SK-N-SH (cell line): ENCODE results near the gene NBEAL1. TPM values are rescaled to one million over a fixed set of nuclear protein-coding genes. Genes with fewer than 3 reads are reported as not detected.

Source experiments
- CTCF ChIA-PET: fragments of 300-600, 350-600 bp; formaldehyde crosslinking; extraction: SDS; loops from one replicate; lab custom pipeline; 2021; lab: Yijun Ruan, JAX
- POLR2A ChIA-PET: fragments of 350-600 bp; sonication (Branson Sonifier 250); formaldehyde crosslinking; extraction: SDS; loops from one replicate; lab custom pipeline; 2020; ENCODE audit warnings: antibody characterized with exemption, inconsistent platforms; lab: Yijun Ruan, JAX
- DNase-seq: peaks from one replicate; pipeline ENCODE4 v3.0.0; 2012
- H2AFZ ChIP-seq: fragments of 200-600 bp; sonication (generic); 2 replicates; pipeline ENCODE4 v1.8.1; 2016; ENCODE audit warnings: antibody characterized with exemption, mild to moderate bottlenecking, low read depth
- H3F3A ChIP-seq: fragments of 200-600 bp; sonication (generic); replicated peaks from 2 replicates; pipeline ENCODE3; 2016; ENCODE audit warnings: antibody characterized with exemption, mild to moderate bottlenecking; ENCODE audit not compliant: insufficient read depth
- H3K27ac ChIP-seq, 2 experiments: fragments of 200-500 bp in 1 of 2; fragments of 200-600 bp in 1 of 2; sonication (Bioruptor generic) in 1 of 2; sonication (generic), shearing (Covaris generic) in 1 of 2; 2 replicates each; pipeline versions ENCODE4 v1.5.1 to v1.6.1; 2014 to 2016; ENCODE audit warnings: low read depth in 2 of 2, inconsistent platforms in 1 of 2, low read length in 1 of 2, mild to moderate bottlenecking in 1 of 2, mixed read lengths in 1 of 2
- H3K27me3 ChIP-seq: fragments of 200-600 bp; sonication (generic), shearing (Covaris generic); 2 replicates; pipeline ENCODE4 v1.6.1; 2016; ENCODE audit warnings: mixed run types; ENCODE audit not compliant: insufficient read depth
- H3K36me3 ChIP-seq, 2 experiments: fragments of 200-500 bp in 1 of 2; fragments of 200-600 bp in 1 of 2; sonication (Bioruptor generic) in 1 of 2; sonication (generic) in 1 of 2; replicated peaks in 1 of 2; 2 replicates each; pipeline versions ENCODE3 to v1.5.1; 2014 to 2016; ENCODE audit warnings: low read length in 1 of 2, mild to moderate bottlenecking in 1 of 2; ENCODE audit not compliant: insufficient read depth in 2 of 2, control insufficient read depth in 1 of 2
- H3K4me1 ChIP-seq, 2 experiments: fragments of 200-500 bp in 1 of 2; fragments of 200-600 bp in 1 of 2; sonication (Bioruptor generic) in 1 of 2; sonication (generic), shearing (Covaris generic) in 1 of 2; 2 replicates each; pipeline versions ENCODE4 v1.5.1 to v1.6.1; 2014 to 2016; ENCODE audit warnings: low read depth in 1 of 2, low read length in 1 of 2, mixed run types in 1 of 2; ENCODE audit not compliant: insufficient read depth in 2 of 2, control insufficient read depth in 1 of 2
- H3K4me2 ChIP-seq: fragments of 200-600 bp; sonication (generic), shearing (Covaris generic); 2 replicates; pipeline ENCODE4 v1.6.1; 2017; ENCODE audit warnings: mixed run types
- H3K4me3 ChIP-seq, 2 experiments: fragments of 200-500 bp in 1 of 2; fragments of 200-600 bp in 1 of 2; sonication (Bioruptor generic) in 1 of 2; sonication (generic), shearing (Covaris generic) in 1 of 2; 2 replicates each; pipeline versions ENCODE4 v1.5.1 to v1.8.1; 2014 to 2016; ENCODE audit warnings: low read depth in 2 of 2, inconsistent platforms in 1 of 2, low read length in 1 of 2, mild to moderate bottlenecking in 1 of 2, mixed read lengths in 1 of 2, moderate library complexity in 1 of 2
- H3K79me2 ChIP-seq: fragments of 200-600 bp; sonication (generic); 2 replicates; pipeline ENCODE4 v1.8.1; 2017; ENCODE audit warnings: mild to moderate bottlenecking; ENCODE audit not compliant: insufficient read depth
- H3K9ac ChIP-seq: fragments of 200-600 bp; sonication (generic); 2 replicates; pipeline ENCODE4 v1.6.1; 2017; ENCODE audit warnings: mixed run types
- H3K9me2 ChIP-seq: fragments of 200-600 bp; sonication (generic); 2 replicates; pipeline ENCODE4 v1.6.1; 2017; ENCODE audit warnings: mixed run types
- H3K9me3 ChIP-seq: fragments of 200-600 bp; sonication (generic); 2 replicates; pipeline ENCODE4 v1.6.1; 2017; ENCODE audit warnings: mixed run types, mild to moderate bottlenecking, moderate library complexity
- H4K20me1 ChIP-seq: fragments of 200-600 bp; sonication (generic); 2 replicates; pipeline ENCODE4 v1.6.1; 2017; ENCODE audit warnings: mild to moderate bottlenecking, mixed run types; ENCODE audit not compliant: insufficient read depth
- CHD2 ChIP-seq: fragments of 150-350 bp; IDR thresholded peaks from 2 replicates; pipeline ENCODE4 v1.6.1; 2018; ENCODE audit warnings: low read length; ENCODE audit not compliant: partially characterized antibody
- EP300 ChIP-seq, 2 experiments: IDR thresholded peaks; 2 replicates each; pipeline versions ENCODE4 v1.4.0 to v1.6.1; 2012; ENCODE audit warnings: borderline replicate concordance in 1 of 2, low read depth in 1 of 2, low read length in 1 of 2
- EZH2phosphoT487 ChIP-seq: fragments of 200-600 bp; sonication (generic); IDR thresholded peaks from 2 replicates; pipeline ENCODE4 v1.6.1; 2017; ENCODE audit warnings: low read depth, mixed run types, mild to moderate bottlenecking, antibody characterized with exemption, moderate library complexity, borderline replicate concordance
- FOSL2 ChIP-seq: IDR thresholded peaks from 2 replicates; pipeline ENCODE4 v1.4.0; 2012; ENCODE audit warnings: low read depth, mild to moderate bottlenecking, moderate library complexity, borderline replicate concordance
- MAX ChIP-seq: IDR thresholded peaks from 2 replicates; pipeline ENCODE4 v1.4.0; 2012; ENCODE audit warnings: low read depth
- MEF2A ChIP-seq: IDR thresholded peaks from 2 replicates; pipeline ENCODE4 v1.4.0; 2012; ENCODE audit warnings: low read depth, borderline replicate concordance
- NFIC ChIP-seq: IDR thresholded peaks from 2 replicates; pipeline ENCODE4 v1.4.0; 2012; ENCODE audit warnings: borderline replicate concordance
- NRF1 ChIP-seq: IDR thresholded peaks from 2 replicates; pipeline ENCODE4 v1.6.1; 2012; ENCODE audit warnings: low read depth, mild to moderate bottlenecking, low read length
- POLR2AphosphoS5 ChIP-seq: IDR thresholded peaks from 2 replicates; pipeline ENCODE4 v1.6.1; 2012; ENCODE audit warnings: low read depth, low read length
- RAD21 ChIP-seq: IDR thresholded peaks from 2 replicates; pipeline ENCODE4 v1.6.1; 2012; ENCODE audit warnings: mild to moderate bottlenecking, low read length
- REST ChIP-seq: IDR thresholded peaks from 2 replicates; pipeline ENCODE4 v1.6.1; 2012; ENCODE audit warnings: mild to moderate bottlenecking, low read depth, low read length, moderate library complexity
- RXRA ChIP-seq: IDR thresholded peaks from 2 replicates; pipeline ENCODE4 v1.4.0; 2012; ENCODE audit warnings: low read depth, mild to moderate bottlenecking, borderline replicate concordance
- SMC3 ChIP-seq: IDR thresholded peaks from 2 replicates; pipeline ENCODE4 v1.6.1; 2012; ENCODE audit warnings: low read depth, low read length, improper control_type of control experiment
- TCF12 ChIP-seq: IDR thresholded peaks from 2 replicates; pipeline ENCODE4 v1.4.0; 2012
- USF1 ChIP-seq: IDR thresholded peaks from 2 replicates; pipeline ENCODE4 v1.4.0; 2012; ENCODE audit warnings: low read depth, borderline replicate concordance
- USF2 ChIP-seq: fragments of 150-350 bp; IDR thresholded peaks from 2 replicates; pipeline ENCODE4 v1.6.1; 2017; ENCODE audit warnings: antibody characterized with exemption, low read length, low read depth, borderline replicate concordance
- ZBTB33 ChIP-seq: IDR thresholded peaks from 2 replicates; pipeline ENCODE4 v1.4.0; 2012; ENCODE audit warnings: low read depth, borderline replicate concordance
- WGBS: methylation state at CpG from one replicate; pipeline ENCODE4 v1.1.6; 2017; ENCODE audit warnings: low lambda C conversion rate; 5-methylcytosine and 5-hydroxymethylcytosine counted together
- polyA plus RNA-seq, 3 experiments: library from polyadenylated mRNA; depleted of rRNA; stranded (reverse); fragments of >200 nt; gene quantifications; 2 replicates each; pipeline ENCODE4 v1.2.3, GENCODE V29; 2012

Gene NBEAL1
- polyA plus RNA-seq, 1 of the 3 experiments (the other 2 are of a cell fraction): 3.3 TPM

GRCh38 chr2:203191961-203192360, 177.3 kb downstream of the NBEAL1 start:
- peaks cover 26 to 56% of the 10 kb centered on the region in 2 experiments for H3K36me3 ChIP-seq
- 91% methylated on average over 3 of the region's 3 CpGs for WGBS
- H4K20me1 ChIP-seq: no peaks in the 10 kb centered on the region
- no peaks in the 10 kb centered on the region for H3K79me2 ChIP-seq
- no peak for TF ChIP-seq RAD21
- no peak for TF ChIP-seq NFIC
- TF ChIP-seq NRF1: no peak
- TF ChIP-seq SMC3: no peak
- TF ChIP-seq USF1: no peak
- TF ChIP-seq FOSL2: no peak
- no peak for TF ChIP-seq REST
- no peak for TF ChIP-seq MEF2A
- TF ChIP-seq ZBTB33: no peak
- TF ChIP-seq MAX: no peak
- TF ChIP-seq USF2: no peak
- no peak for TF ChIP-seq POLR2AphosphoS5
- TF ChIP-seq EZH2phosphoT487: no peak
- no peak for TF ChIP-seq CHD2
- TF ChIP-seq RXRA: no peak
- TF ChIP-seq TCF12: no peak
- TF ChIP-seq EP300 (IDR thresholded peaks at IDR 0.05; ENCODE audit: borderline replicate concordance in 1 of 2, low read depth in 1 of 2, low read length in 1 of 2): no peak
- H2AFZ ChIP-seq: no peak overlapping the region
- no peak overlapping the region for H3K4me2 ChIP-seq
- H3K9me2 ChIP-seq: no peaks in the 10 kb centered on the region
- DNase-seq: no peak
- H3F3A ChIP-seq: no peaks in the 10 kb centered on the region
- no peaks in the 10 kb centered on the region for H3K4me1 ChIP-seq
- H3K9ac ChIP-seq: no peak overlapping the region
- H3K9me3 ChIP-seq: no peaks in the 10 kb centered on the region
- no peak overlapping the region for H3K4me3 ChIP-seq
- H3K27ac ChIP-seq: no peak overlapping the region
- POLR2A ChIA-PET: no interaction called here
- no peaks in the 10 kb centered on the region for H3K27me3 ChIP-seq
- CTCF ChIA-PET: interaction anchor here (0.6 kb wide), 1 partner anchor 175 kb away, joined by 3 read pairs; no protein-coding TSS in a partner anchor
